IMR-90 (cell line): ENCODE measurements around the gene ESRP2. TPM values are rescaled to one million over a fixed set of nuclear protein-coding genes. Genes with fewer than 3 reads are reported as not detected.
A peak's percentile ranks its signal among the peaks of the same experiment; 100 is the strongest.

ENCODE experiments used
- ATAC-seq: fragments of 200-7000 bp; cut with Tn5 transposase; 2 replicates; pipeline ENCODE4 v1.9.1; 2020; ENCODE audit warnings: low read depth, mild to moderate bottlenecking, moderate library complexity
- BruUV-seq: library from RNA; stranded (reverse); fragments of 400-500 nt; replicated peaks from 2 replicates; lab custom pipeline; 2021; lab: Mats Ljungman, UMichigan
- CTCF ChIA-PET: fragments of 300-600 bp; formaldehyde crosslinking; extraction: SDS; loops from one replicate; lab custom pipeline; 2021; ENCODE audit warnings: antibody characterized with exemption; lab: Yijun Ruan, JAX
- POLR2A ChIA-PET: fragments of 300-600 bp; sonication (Branson Sonifier 250); formaldehyde crosslinking; loops from one replicate; lab custom pipeline; 2022; ENCODE audit warnings: antibody characterized with exemption; ENCODE audit not compliant: unreplicated experiment; lab: Charles Lee
- DNase-seq: peaks from one replicate; pipeline ENCODE4 v3.0.0; 2013
- H2AFZ ChIP-seq: replicated peaks from 2 replicates; pipeline ENCODE3; 2013; ENCODE audit warnings: low read length, mild to moderate bottlenecking; ENCODE audit not compliant: poor library complexity
- H2AK5ac ChIP-seq: 2 replicates; pipeline ENCODE4 v1.6.1; 2013; ENCODE audit warnings: low read depth, low read length, inconsistent platforms
- H2AK9ac ChIP-seq: replicated peaks from 2 replicates; pipeline ENCODE3; 2013; ENCODE audit warnings: mild to moderate bottlenecking, low read depth, low read length, moderate library complexity; ENCODE audit not compliant: poor library complexity
- H2BK120ac ChIP-seq: 2 replicates; pipeline ENCODE4 v1.6.1; 2013; ENCODE audit warnings: low read depth, low read length, inconsistent platforms
- H2BK15ac ChIP-seq: 3 replicates; pipeline ENCODE4 v1.6.1; 2013; ENCODE audit warnings: low read depth, low read length, inconsistent platforms
- H2BK20ac ChIP-seq: 2 replicates; pipeline ENCODE4 v1.6.1; 2013; ENCODE audit warnings: low read depth, mild to moderate bottlenecking, inconsistent platforms, low read length, moderate library complexity
- H2BK5ac ChIP-seq: 2 replicates; pipeline ENCODE4 v1.6.1; 2013; ENCODE audit warnings: mild to moderate bottlenecking, low read depth, low read length, inconsistent platforms; ENCODE audit not compliant: poor library complexity, severe bottlenecking
- H3K14ac ChIP-seq: replicated peaks from 2 replicates; pipeline ENCODE4 v1.6.1; 2013; ENCODE audit warnings: low read depth, low read length, inconsistent platforms
- H3K18ac ChIP-seq: 2 replicates; pipeline ENCODE4 v1.6.1; 2013; ENCODE audit warnings: low read depth, low read length, control low read depth
- H3K23ac ChIP-seq: 2 replicates; pipeline ENCODE4 v1.6.1; 2013; ENCODE audit warnings: low read depth, low read length, inconsistent platforms
- H3K27ac ChIP-seq: 2 replicates; pipeline ENCODE4 v1.5.1; 2013; ENCODE audit warnings: mild to moderate bottlenecking, control low read depth, low read length; ENCODE audit not compliant: insufficient read depth
- H3K27me3 ChIP-seq: 2 replicates; pipeline ENCODE4 v1.6.1; 2013; ENCODE audit warnings: low read length; ENCODE audit not compliant: control insufficient read depth, insufficient read depth
- H3K36me3 ChIP-seq: 2 replicates; pipeline ENCODE4 v1.6.1; 2013; ENCODE audit warnings: low read length, mixed read lengths; ENCODE audit not compliant: control insufficient read depth, insufficient read depth
- H3K4ac ChIP-seq: 2 replicates; pipeline ENCODE4 v1.6.1; 2013; ENCODE audit warnings: low read depth, low read length, inconsistent platforms
- H3K4me1 ChIP-seq: 2 replicates; pipeline ENCODE4 v1.6.1; 2013; ENCODE audit warnings: low read length, mixed read lengths; ENCODE audit not compliant: control insufficient read depth, insufficient read depth
- H3K4me2 ChIP-seq: 2 replicates; pipeline ENCODE4 v1.6.1; 2013; ENCODE audit warnings: low read depth, mild to moderate bottlenecking, control low read depth, low read length, moderate library complexity
- H3K4me3 ChIP-seq: 2 replicates; pipeline ENCODE4 v1.5.1; 2013; ENCODE audit warnings: low read depth, mild to moderate bottlenecking, control low read depth, low read length, moderate library complexity; ENCODE audit not compliant: insufficient read depth
- H3K56ac ChIP-seq: 2 replicates; pipeline ENCODE4 v1.6.1; 2013; ENCODE audit warnings: low read length, inconsistent platforms; ENCODE audit not compliant: insufficient read depth; ENCODE audit errors: extremely low read depth
- H3K79me1 ChIP-seq, 2 experiments: 2 replicates each; pipeline ENCODE4 v1.6.1; 2013; ENCODE audit warnings: low read length in 2 of 2, inconsistent platforms in 1 of 2, low read depth in 1 of 2
- H3K9ac ChIP-seq: 2 replicates; pipeline ENCODE4 v1.6.1; 2013; ENCODE audit warnings: low read depth, low read length, control low read depth
- H3K9me1 ChIP-seq: 2 replicates; pipeline ENCODE4 v1.6.1; 2013; ENCODE audit warnings: low read length, inconsistent platforms; ENCODE audit not compliant: insufficient read depth
- H3K9me3 ChIP-seq: 2 replicates; pipeline ENCODE4 v1.6.1; 2013; ENCODE audit warnings: low read length; ENCODE audit not compliant: control insufficient read depth, insufficient read depth
- H4K20me1 ChIP-seq: 2 replicates; pipeline ENCODE4 v1.6.1; 2013; ENCODE audit warnings: low read length, inconsistent platforms; ENCODE audit not compliant: insufficient read depth
- H4K5ac ChIP-seq: 2 replicates; pipeline ENCODE4 v1.6.1; 2013; ENCODE audit warnings: mild to moderate bottlenecking, low read depth, low read length, control low read depth
- H4K8ac ChIP-seq, 2 experiments: 2 replicates each; pipeline ENCODE4 v1.6.1; 2013; ENCODE audit warnings: low read depth in 2 of 2, low read length in 2 of 2, control low read depth in 1 of 2, inconsistent platforms in 1 of 2
- H4K91ac ChIP-seq: 2 replicates; pipeline ENCODE4 v1.6.1; 2013; ENCODE audit warnings: low read depth, low read length, inconsistent platforms; ENCODE audit not compliant: insufficient read depth
- CEBPB ChIP-seq: IDR thresholded peaks from 2 replicates; pipeline ENCODE4 v1.6.1; 2012; ENCODE audit warnings: low read depth, low read length, improper control_type of control experiment
- MAFK ChIP-seq: IDR thresholded peaks from 2 replicates; pipeline ENCODE4 v1.6.1; 2012; ENCODE audit warnings: low read depth, low read length, improper control_type of control experiment
- USF2 ChIP-seq: fragments of 150-350 bp; IDR thresholded peaks from 2 replicates; pipeline ENCODE4 v1.6.1; 2017; ENCODE audit warnings: mild to moderate bottlenecking, antibody characterized with exemption, low read length, low read depth
- WGBS, 2 experiments: methylation state at CpG; one replicate each; pipeline versions ENCODE4 v1.1.5 to v1.1.7; 2013; ENCODE audit warnings: missing lambda C conversion rate in 2 of 2; ENCODE audit not compliant: insufficient read length in 1 of 2; ENCODE audit errors: extremely low coverage in 2 of 2; 5-methylcytosine and 5-hydroxymethylcytosine counted together
- dilution Hi-C: fragments of 300-500 bp; cut with HindIII; formaldehyde crosslinking; loops from one replicate; pipeline ENCODE4 v1.14.3; 2018; ENCODE audit warnings: low sequenced_read_pairs; ENCODE audit not compliant: unreplicated experiment
- in situ Hi-C: fragments of 300-500 bp; cut with MboI; formaldehyde crosslinking; loops from 3 replicates; pipeline ENCODE4 v1.14.3; 2019; ENCODE audit warnings: low sequenced_read_pairs, inconsistent platforms, mixed read lengths
- intact Hi-C: fragments of 100-400 bp; cut with micrococcal nuclease; formaldehyde crosslinking; loops from 2 replicates; pipeline ENCODE4 v1.10.0; 2022
- polyA plus RNA-seq, 3 experiments: library from polyadenylated mRNA; depleted of rRNA; stranded (reverse); fragments of >200 nt; gene quantifications; 2 replicates each; pipeline ENCODE4 v1.2.3, GENCODE V29; 2012; ENCODE audit warnings: low replicate concordance in 1 of 3
- total RNA-seq: library from RNA; depleted of rRNA; stranded (reverse); fragments of >200 nt; gene quantifications from 2 replicates; pipeline ENCODE4 v1.2.3, GENCODE V29; 2012

ESRP2 gene
- total and polyA plus RNA-seq, 2 of the 4 experiments (the other 2 are of a cell fraction), result 0.07 TPM; not detected in 1

DNA sequence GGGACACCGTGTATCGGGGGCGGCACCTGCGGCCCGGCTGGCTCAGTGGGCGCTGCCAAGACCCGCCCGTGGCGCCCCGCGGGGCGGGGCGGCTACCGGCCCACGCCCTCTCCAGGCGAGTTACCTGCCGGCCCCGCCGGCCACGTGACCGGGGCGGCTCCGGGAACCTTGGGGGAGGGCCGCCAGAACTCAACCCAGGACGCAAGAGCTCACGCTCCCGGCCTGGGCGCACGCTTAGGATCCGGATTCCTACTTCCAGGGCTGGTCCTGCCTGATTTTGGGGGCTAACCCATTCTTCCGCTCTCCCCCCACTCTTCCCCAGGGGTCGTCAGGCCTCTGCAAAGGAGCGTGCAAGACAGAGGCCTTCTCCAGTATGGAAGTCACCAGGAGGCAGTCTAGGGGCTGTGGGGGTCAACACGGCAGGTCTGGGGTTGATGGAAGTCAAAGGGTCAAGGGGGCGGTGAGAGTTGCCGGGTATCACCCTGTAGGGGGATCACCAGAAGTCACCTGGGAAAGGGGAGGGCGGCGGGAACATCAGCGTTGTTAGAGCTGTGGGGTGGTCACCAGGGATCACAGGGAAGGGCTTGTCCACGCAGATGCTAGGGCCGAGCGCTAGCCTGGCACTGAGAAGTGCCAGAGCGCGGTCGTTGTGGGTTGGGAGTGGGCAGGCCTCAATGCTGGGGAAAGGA, 354 bp upstream of the ESRP2 start (continued):
- TF ChIP-seq USF2, result no peak

DNA sequence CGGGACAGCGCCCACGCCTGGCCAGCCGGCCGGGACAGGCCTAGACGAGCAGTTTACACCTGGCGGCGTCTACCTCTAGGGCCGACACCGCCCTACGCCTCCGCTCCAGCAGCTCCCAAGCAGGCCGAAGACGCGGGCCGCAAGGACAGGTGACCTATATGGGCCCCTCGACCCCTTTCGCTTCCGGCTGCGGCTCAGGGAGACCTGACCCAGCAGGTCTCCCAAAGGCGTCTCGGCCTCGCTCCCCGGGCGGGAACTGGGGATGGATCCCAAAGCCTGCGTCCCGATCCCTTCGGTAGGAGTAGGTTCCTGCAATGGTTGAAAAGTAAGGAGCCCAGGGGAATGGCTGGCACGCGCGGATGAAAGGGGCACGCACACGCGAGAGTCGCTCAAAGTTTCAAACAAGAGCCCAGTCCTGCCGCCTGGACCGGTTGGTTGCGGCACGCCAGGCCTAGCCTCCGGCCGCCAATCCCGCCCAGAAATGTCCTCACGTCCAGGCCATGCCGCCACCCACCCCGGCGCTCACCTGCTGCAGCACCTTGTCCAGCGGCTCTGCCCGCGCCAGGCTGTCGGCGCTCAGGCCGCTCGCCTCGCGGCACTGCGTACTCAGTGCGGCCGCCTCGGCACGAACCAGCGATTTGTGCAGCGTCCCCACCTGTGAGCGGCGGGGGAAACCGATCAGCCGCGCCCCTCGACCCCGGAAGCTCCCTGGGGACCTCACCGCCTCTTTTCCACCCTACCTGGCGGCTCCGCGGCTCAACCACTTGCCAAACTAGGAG, 630 bp downstream of the ESRP2 start:
- Histone ChIP-seq H3K23ac (no peak overlapping the region), H3K18ac (no peak overlapping the region), H2BK15ac (no peak overlapping the region), H4K8ac (no peak overlapping the region), H3K9me1 (peaks cover 8% of the 10 kb centered on the region), H3K4me1 (peaks cover 10% of the 10 kb centered on the region), H2AK5ac (no peak overlapping the region), H4K5ac (no peak overlapping the region), H3K4me2 (no peak overlapping the region), H3K56ac (no peak overlapping the region), H4K91ac (no peak overlapping the region), H3K79me1 (peaks cover 2 to 10% of the 10 kb centered on the region in 2 experiments; a peak in 2 of 4 replicates), H4K20me1 (no peaks in the 10 kb centered on the region), H2BK20ac (no peak overlapping the region), H2BK5ac (no peak overlapping the region), H3K27me3 (no peaks in the 10 kb centered on the region), H2BK120ac (no peak overlapping the region), H3K9ac (no peak overlapping the region), H3K14ac (no peak overlapping the region), H2AFZ (peak overlapping the region; percentile 65), H3K9me3 (no peaks in the 10 kb centered on the region), H2AK9ac (peak overlapping the region; percentile 65), H3K36me3 (no peaks in the 10 kb centered on the region; the same call in 1 of the 2 replicates), H3K4ac (no peak overlapping the region), H3K27ac (no peak overlapping the region), H3K4me3 (no peak overlapping the region)
- ATAC-seq, result no peak
- TF ChIP-seq MAFK, result no peak
- TF ChIP-seq CEBPB, result no peak
- in situ Hi-C loops, result no loop called here
- no peak for DNase-seq
- dilution Hi-C loops, result no loop called here
- CTCF ChIA-PET, result no interaction called here
- BruUV-seq, result no TSS peak
- POLR2A ChIA-PET, result no interaction called here
- intact Hi-C loops, result no loop called here
- WGBS, 2 experiments, result 58% methylated on average over 25 of the region's 73 CpGs; no CpG with 5 or more reads in 1 of the 2 experiments
